GM12878 (cell line): ENCODE measurements around the gene XPC. TPM values are rescaled to one million over a fixed set of nuclear protein-coding genes. Genes with fewer than 3 reads are reported as not detected.

ENCODE experiments used
- ATAC-seq: fragments of 200-7000 bp; cut with Tn5 transposase; 3 replicates; pipeline ENCODE4 v1.9.1; 2020; ENCODE audit warnings: mild to moderate bottlenecking, moderate library complexity
- BruUV-seq: library from RNA; stranded (reverse); fragments of 400-500 nt; replicated peaks from 2 replicates; lab custom pipeline; 2021; lab: Mats Ljungman, UMichigan
- CTCF ChIA-PET: fragments of 300-600 bp; sonication (Branson Sonifier 250); formaldehyde crosslinking; extraction: SDS; loops from one replicate; lab custom pipeline; 2021; ENCODE audit warnings: inconsistent platforms; lab: Yijun Ruan, JAX
- POLR2A ChIA-PET: fragments of 350-600 bp; formaldehyde crosslinking; extraction: SDS; loops from one replicate; lab custom pipeline; 2021; ENCODE audit warnings: inconsistent platforms; lab: Charles Lee
- RAD21 ChIA-PET: fragments of 300-600 bp; sonication (Branson Sonifier 250); formaldehyde crosslinking; loops from one replicate; lab custom pipeline; 2023; ENCODE audit warnings: antibody characterized with exemption; ENCODE audit not compliant: unreplicated experiment; lab: Charles Lee
- SMC1A ChIA-PET: fragments of 300-600 bp; sonication (Branson Sonifier 250); formaldehyde crosslinking; loops from one replicate; lab custom pipeline; 2023; ENCODE audit not compliant: unreplicated experiment, uncharacterized antibody; lab: Charles Lee
- DNase-seq: peaks from one replicate; pipeline ENCODE4 v3.0.0-alpha.2; 2011; ENCODE audit warnings: low read depth, low spot score
- FAIRE-seq: peaks from 3 replicates; lab custom pipeline; 2011; peaks lifted over from hg19 to GRCh38; lab: Jason Lieb, UNC
- H2AFZ ChIP-seq: 2 replicates; pipeline ENCODE4 v1.6.0; 2011; ENCODE audit warnings: low read depth, low read length, control low read depth; ENCODE audit not compliant: control insufficient read depth
- H3K27ac ChIP-seq: 2 replicates; pipeline ENCODE4 v1.5.1; 2011; ENCODE audit warnings: control low read depth; ENCODE audit not compliant: control insufficient read depth, insufficient read depth
- H3K27me3 ChIP-seq, 2 experiments: replicated peaks in 1 of 2; 2 replicates each; pipeline versions ENCODE4 v1.6.0 to v1.6.1; 2011; ENCODE audit warnings: low read length in 1 of 2; ENCODE audit not compliant: control insufficient read depth in 2 of 2, insufficient read depth in 2 of 2
- H3K36me3 ChIP-seq, 2 experiments: 2 replicates each; pipeline ENCODE4 v1.5.1; 2011; ENCODE audit warnings: low read length in 1 of 2; ENCODE audit not compliant: control insufficient read depth in 2 of 2, insufficient read depth in 2 of 2
- H3K4me1 ChIP-seq: 2 replicates; pipeline ENCODE4 v1.6.1; 2011; ENCODE audit warnings: mild to moderate bottlenecking, low read length, moderate library complexity, mixed read lengths; ENCODE audit not compliant: control insufficient read depth, insufficient read depth
- H3K4me2 ChIP-seq: 2 replicates; pipeline ENCODE4 v1.6.0; 2011; ENCODE audit warnings: control low read depth; ENCODE audit not compliant: control insufficient read depth, insufficient read depth
- H3K4me3 ChIP-seq: fragments of 200-600 bp; sonication (generic); 2 replicates; pipeline ENCODE4 v1.5.1; 2016
- H3K79me2 ChIP-seq: 2 replicates; pipeline ENCODE4 v1.6.0; 2011; ENCODE audit warnings: low read length; ENCODE audit not compliant: control insufficient read depth, insufficient read depth
- H3K9ac ChIP-seq: 2 replicates; pipeline ENCODE4 v1.8.0; 2011; ENCODE audit warnings: low read length, control low read depth, mixed read lengths; ENCODE audit not compliant: control insufficient read depth, insufficient read depth
- H3K9me3 ChIP-seq: replicated peaks from 3 replicates; pipeline ENCODE4 v1.5.1; 2011; ENCODE audit warnings: mild to moderate bottlenecking, low read length; ENCODE audit not compliant: control insufficient read depth, insufficient read depth
- H4K20me1 ChIP-seq: 2 replicates; pipeline ENCODE4 v1.6.0; 2011; ENCODE audit not compliant: control insufficient read depth, insufficient read depth
- ATF7 ChIP-seq: fragments of 450-650 bp; IDR thresholded peaks from 2 replicates; pipeline ENCODE4 v1.6.1; 2016; ENCODE audit warnings: low read depth, mild to moderate bottlenecking
- IKZF1 ChIP-seq: fragments of 450-650 bp; conservative IDR thresholded peaks from 2 replicates; pipeline ENCODE4 v1.6.1; 2017; ENCODE audit warnings: antibody characterized with exemption, mild to moderate bottlenecking
- RB1 ChIP-seq: fragments of 450-650 bp; formaldehyde crosslinking; IDR thresholded peaks from 2 replicates; pipeline ENCODE4 v1.6.1; 2017; ENCODE audit warnings: mild to moderate bottlenecking, borderline replicate concordance
- SREBF2 ChIP-seq: IDR thresholded peaks from 2 replicates; pipeline ENCODE4 v1.6.1; 2012; ENCODE audit warnings: mild to moderate bottlenecking, low read length
- TAF1 ChIP-seq: IDR thresholded peaks from 2 replicates; pipeline ENCODE4 v1.6.1; 2011; ENCODE audit warnings: mild to moderate bottlenecking, low read depth, low read length, borderline replicate concordance
- WGBS: methylation state at CpG from one replicate; pipeline ENCODE4 v1.1.6; 2016; ENCODE audit warnings: low lambda C conversion rate; ENCODE audit not compliant: insufficient replicate concordance, insufficient coverage; ENCODE audit errors: missing lambda C conversion rate; 5-methylcytosine and 5-hydroxymethylcytosine counted together
- in situ Hi-C: fragments of 300-500 bp; cut with MboI; formaldehyde crosslinking; loops from 9 replicates; pipeline ENCODE4 v1.14.3; 2018; ENCODE audit warnings: mixed read lengths
- intact Hi-C: fragments of 100-400 bp; cut with micrococcal nuclease; formaldehyde crosslinking; loops from one replicate; pipeline ENCODE4 v1.14.2; 2022; ENCODE audit not compliant: unreplicated experiment
- polyA plus RNA-seq, 11 experiments: library from polyadenylated mRNA; depleted of rRNA in 4 of 11; unstranded in 6 of 11; stranded (reverse) in 5 of 11; fragments of >200 nt; fragmentation: Nextera tagmentation in 4 of 11; fragmentation: Illumina TruSeq in 1 of 11; extraction: Ambion mirVana in 4 of 11; extraction: Trizol in 1 of 11; gene quantifications; 1 replicate in 1 of 11; 2 replicates in 10 of 11; pipeline versions ENCODE4 v1.2.1 to v1.2.3, GENCODE V29; 2011 to 2016; ENCODE audit warnings: inconsistent platforms in 2 of 11, missing spikeins in 2 of 11, low read depth in 1 of 11
- total RNA-seq, 4 experiments: library from RNA; depleted of rRNA in 3 of 4; stranded (reverse); fragments of >200 nt in 3 of 4; fragmentation: Illumina TruSeq in 1 of 4; extraction: Trizol in 1 of 4; gene quantifications; 2 replicates each; pipeline versions ENCODE4 v1.2.1 to v1.2.3, GENCODE V29; 2013 to 2021
- TF ChIP-seq, protein P1 (sequence below): fragments of 450-650 bp; formaldehyde crosslinking; IDR thresholded peaks from 2 replicates; pipeline ENCODE4 v1.4.0; 2020; ENCODE audit warnings: mild to moderate bottlenecking, moderate library complexity
- TF ChIP-seq, protein P2 (sequence below): IDR thresholded peaks from 2 replicates; pipeline ENCODE4 v1.6.1; 2012; ENCODE audit warnings: low read depth, low read length, improper control_type of control experiment

The XPC gene
- total and polyA plus RNA-seq, 10 of the 15 experiments (the other 5 are each of a cell fraction or from before 2014, with no cell fraction given): 4.0 to 48.3 (median 29.8) TPM

DNA sequence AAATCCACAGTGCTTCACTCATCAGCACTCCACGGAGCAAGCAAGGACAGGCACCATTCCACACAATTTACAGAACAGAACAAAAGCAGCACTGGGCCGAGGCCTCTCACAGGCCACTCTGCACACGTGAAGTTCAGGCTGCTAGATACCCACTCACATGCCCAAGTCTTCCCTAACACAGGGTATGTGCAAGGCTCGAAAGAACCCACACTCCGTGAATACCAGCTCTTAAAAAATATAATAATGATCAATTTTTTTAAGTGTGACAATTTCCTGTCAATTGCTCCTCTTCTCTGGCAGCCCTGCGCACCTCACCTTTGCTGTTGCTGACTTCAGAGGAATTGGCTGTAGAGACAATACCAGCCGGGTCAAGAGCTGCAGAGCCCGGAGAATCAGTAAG is 19.0 kb downstream of the XPC start:
- SMC1A ChIA-PET: interaction anchor here (0.9 kb wide), 1 partner anchor 20 kb away, joined by 3 read pairs; no protein-coding TSS in a partner anchor
- RAD21 ChIA-PET: no interaction called here
- in situ Hi-C loops: no loop called here
- H3K4me2 ChIP-seq: no peak overlapping the region
- no peak overlapping the region for H3K9ac ChIP-seq
- peaks cover 9% of the 10 kb centered on the region; the same call in 2 of the 3 replicates for H3K9me3 ChIP-seq
- CTCF ChIA-PET: interaction anchor here (0.7 to 1.0 kb wide), 2 partner anchors 11 to 254 kb away, joined by 3 to 4 read pairs; no protein-coding TSS in a partner anchor
- no peaks in the 10 kb centered on the region for H3K79me2 ChIP-seq
- TF ChIP-seq RB1: no peak
- TF ChIP-seq, protein P1, sequence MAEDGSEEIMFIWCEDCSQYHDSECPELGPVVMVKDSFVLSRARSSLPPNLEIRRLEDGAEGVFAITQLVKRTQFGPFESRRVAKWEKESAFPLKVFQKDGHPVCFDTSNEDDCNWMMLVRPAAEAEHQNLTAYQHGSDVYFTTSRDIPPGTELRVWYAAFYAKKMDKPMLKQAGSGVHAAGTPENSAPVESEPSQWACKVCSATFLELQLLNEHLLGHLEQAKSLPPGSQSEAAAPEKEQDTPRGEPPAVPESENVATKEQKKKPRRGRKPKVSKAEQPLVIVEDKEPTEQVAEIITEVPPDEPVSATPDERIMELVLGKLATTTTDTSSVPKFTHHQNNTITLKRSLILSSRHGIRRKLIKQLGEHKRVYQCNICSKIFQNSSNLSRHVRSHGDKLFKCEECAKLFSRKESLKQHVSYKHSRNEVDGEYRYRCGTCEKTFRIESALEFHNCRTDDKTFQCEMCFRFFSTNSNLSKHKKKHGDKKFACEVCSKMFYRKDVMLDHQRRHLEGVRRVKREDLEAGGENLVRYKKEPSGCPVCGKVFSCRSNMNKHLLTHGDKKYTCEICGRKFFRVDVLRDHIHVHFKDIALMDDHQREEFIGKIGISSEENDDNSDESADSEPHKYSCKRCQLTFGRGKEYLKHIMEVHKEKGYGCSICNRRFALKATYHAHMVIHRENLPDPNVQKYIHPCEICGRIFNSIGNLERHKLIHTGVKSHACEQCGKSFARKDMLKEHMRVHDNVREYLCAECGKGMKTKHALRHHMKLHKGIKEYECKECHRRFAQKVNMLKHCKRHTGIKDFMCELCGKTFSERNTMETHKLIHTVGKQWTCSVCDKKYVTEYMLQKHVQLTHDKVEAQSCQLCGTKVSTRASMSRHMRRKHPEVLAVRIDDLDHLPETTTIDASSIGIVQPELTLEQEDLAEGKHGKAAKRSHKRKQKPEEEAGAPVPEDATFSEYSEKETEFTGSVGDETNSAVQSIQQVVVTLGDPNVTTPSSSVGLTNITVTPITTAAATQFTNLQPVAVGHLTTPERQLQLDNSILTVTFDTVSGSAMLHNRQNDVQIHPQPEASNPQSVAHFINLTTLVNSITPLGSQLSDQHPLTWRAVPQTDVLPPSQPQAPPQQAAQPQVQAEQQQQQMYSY (CRISPR knock-in tag): no peak
- no peak for TF ChIP-seq ATF7
- no peak for TF ChIP-seq SREBF2
- no peak for TF ChIP-seq TAF1
- TF ChIP-seq, protein P2, sequence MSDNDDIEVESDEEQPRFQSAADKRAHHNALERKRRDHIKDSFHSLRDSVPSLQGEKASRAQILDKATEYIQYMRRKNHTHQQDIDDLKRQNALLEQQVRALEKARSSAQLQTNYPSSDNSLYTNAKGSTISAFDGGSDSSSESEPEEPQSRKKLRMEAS: no peak
- no peak for TF ChIP-seq IKZF1
- H3K27ac ChIP-seq: no peak overlapping the region
- ATAC-seq (no peak), FAIRE-seq (no peak), DNase-seq (no peak)
- no peak overlapping the region for H2AFZ ChIP-seq
- WGBS: 96% methylated on average over 8 of the region's 8 CpGs
- H3K27me3 ChIP-seq: no peaks in the 10 kb centered on the region
- intact Hi-C loops: no loop called here
- POLR2A ChIA-PET: interaction anchor here (0.9 kb wide), 1 partner anchor 19 kb away, joined by 3 read pairs; the partner anchor contains the start of genes LSM3 and XPC
- no TSS peak for BruUV-seq
- H3K4me3 ChIP-seq: no peak overlapping the region
- no peaks in the 10 kb centered on the region for H3K4me1 ChIP-seq
- peaks cover 6 to 38% of the 10 kb centered on the region in 2 experiments for H3K36me3 ChIP-seq
- no peaks in the 10 kb centered on the region for H4K20me1 ChIP-seq
